Psoas muscle (tissue), 8 donors: ENCODE data around the gene ADAT2. TPM values are rescaled to one million over a fixed set of nuclear protein-coding genes. Genes with fewer than 3 reads are reported as not detected.

Experiments used
- ATAC-seq, 4 donors: fragments of 200-7000 bp; cut with Tn5 transposase; one replicate each; pipeline ENCODE4 v1.9.1; 2020; ENCODE audit warnings: moderate library complexity in 3 of 4, mild to moderate bottlenecking in 2 of 4
- DNase-seq, 2 donors: peaks; one replicate each; pipeline ENCODE4 v3.0.0-alpha.2; 2020
- H3K27ac ChIP-seq: fragments of 200-600 bp; one replicate; pipeline ENCODE4 v1.8.0; 2022
- H3K27me3 ChIP-seq, 3 donors: fragments of 200-600 bp in 1 of 3; one replicate each; pipeline versions ENCODE4 v1.6.1 to v1.8.0; 2013 to 2022; ENCODE audit warnings: low read length in 2 of 3, mild to moderate bottlenecking in 2 of 3, moderate library complexity in 1 of 3; ENCODE audit not compliant: insufficient read depth in 3 of 3
- H3K36me3 ChIP-seq, 2 donors: fragments of 200-600 bp in 1 of 2; one replicate each; pipeline versions ENCODE4 v1.6.1 to v1.8.0; 2013 to 2022; ENCODE audit warnings: low read depth in 1 of 2, mild to moderate bottlenecking in 1 of 2, moderate library complexity in 1 of 2; ENCODE audit not compliant: insufficient read depth in 1 of 2
- H3K4me1 ChIP-seq: fragments of 200-600 bp; one replicate; pipeline ENCODE4 v1.8.0; 2022
- H3K4me3 ChIP-seq: fragments of 200-600 bp; one replicate; pipeline ENCODE4 v1.8.0; 2022; ENCODE audit warnings: mild to moderate bottlenecking
- H3K9me3 ChIP-seq: fragments of 200-600 bp; one replicate; pipeline ENCODE4 v1.8.0; 2022
- CTCF ChIP-seq: fragments of 200-600 bp; IDR thresholded peaks from one replicate; pipeline ENCODE4 v1.8.0; 2022; ENCODE audit warnings: antibody characterized with exemption
- WGBS, 3 donors: extraction: QIAGEN DNeasy Blood & Tissue Kit; methylation state at CpG; one replicate each; pipeline versions ENCODE4 v1.1.6 to v1.1.7; 2013; 5-methylcytosine and 5-hydroxymethylcytosine counted together
- intact Hi-C, 2 donors: fragments of 100-400 bp; cut with DNase I; formaldehyde crosslinking; loops; one replicate each; pipeline versions ENCODE4 v1.11.0 to v1.14.2; 2022
- polyA plus RNA-seq, 3 donors: library from polyadenylated mRNA; stranded (reverse); fragments of 200-250 nt; gene quantifications; one replicate each; pipeline ENCODE4 v1.2.3, GENCODE V29; 2013
- total RNA-seq, 4 donors: library from RNA; stranded (reverse); fragmentation: NEBNext Ultra II Directional in 2 of 4; extraction: Animal tissue kit (Norgen Biotek cat#: 25700) in 2 of 4; gene quantifications; one replicate each; pipeline versions ENCODE4 v1.2.1 to v1.2.4, GENCODE V29; 2021 to 2023
- donor health status: healthy with polysubstance abuse.
- donor health status: DM: no; HTN: no; CAD: no; lungs with moderate emphysema.
- donor health status: Bipolar disorder and iron deficiency.
- donor health status: healthy.
- donor health status: DM: yes; HTN: yes; CAD: no.
- donor health status: DM: no; HTN: no; CAD: no.
- donor health status: DM: no; HTN: no; CAD: no.
- donor health status: DM: yes; HTN: yes; CAD: no.

The ADAT2 gene
- total and polyA plus RNA-seq, 7 donors = 0.55 to 2.6 (median 1.6) TPM

DNA sequence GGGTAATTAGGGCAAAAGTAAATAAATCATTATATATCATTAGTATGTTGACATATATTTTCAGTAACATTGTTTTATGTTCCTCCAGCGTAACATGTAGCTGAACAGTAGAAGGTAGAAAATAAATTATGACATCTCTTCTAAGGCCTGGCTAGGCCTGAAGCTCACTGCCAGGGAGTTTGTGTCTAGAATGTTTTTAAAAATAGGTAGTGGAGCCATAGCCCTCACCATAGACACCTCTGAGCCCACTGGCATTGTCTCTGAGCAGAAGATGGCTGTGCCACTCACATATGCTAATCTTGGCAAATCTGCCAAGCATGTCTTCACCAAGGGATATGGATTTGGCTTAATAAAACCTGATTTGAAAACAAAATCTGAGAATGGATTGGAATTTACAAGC lies 39.7 kb upstream of the ADAT2 start:
- TF ChIP-seq CTCF = no peak
- Histone ChIP-seq H3K4me3 (no peak overlapping the region), H3K4me1 (no peaks in the 10 kb centered on the region), H3K27ac (no peak overlapping the region), H3K9me3 (no peaks in the 10 kb centered on the region), H3K36me3 (peaks cover 4 to 26% of the 10 kb centered on the region in 2 donors), H3K27me3 (no peaks in the 10 kb centered on the region)
- 96 to 99% (median 97%) methylated on average over 1 of the region's 1 CpG for WGBS, 3 donors
- intact Hi-C loops = no loop called here
- DNase-seq (no peak), ATAC-seq (no peak)

DNA sequence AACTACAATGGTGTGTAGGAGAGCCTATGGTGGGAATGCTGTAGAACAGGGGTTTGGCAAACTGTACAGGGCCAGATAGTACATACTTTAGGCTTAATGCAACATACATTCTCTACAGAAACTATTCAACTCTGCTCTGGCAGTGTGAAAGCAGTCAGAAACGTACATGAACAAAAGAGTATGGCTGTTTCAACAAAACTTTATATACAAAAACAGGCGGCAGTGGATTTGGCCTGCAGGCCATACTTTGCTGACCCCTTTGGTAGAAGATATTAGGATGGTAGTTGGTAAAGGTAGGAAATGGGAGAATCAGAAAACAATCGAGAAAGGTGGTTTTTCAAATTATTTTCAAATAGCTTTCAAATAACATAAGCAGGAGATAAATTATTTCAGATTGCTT lies 36.3 kb upstream of the ADAT2 start:
- Histone ChIP-seq H3K4me1 (no peaks in the 10 kb centered on the region), H3K4me3 (no peak overlapping the region), H3K27me3 (no peaks in the 10 kb centered on the region), H3K9me3 (no peaks in the 10 kb centered on the region), H3K27ac (no peak overlapping the region), H3K36me3 (peaks cover 0 to 15% of the 10 kb centered on the region in 2 donors)
- ATAC-seq (no peak), DNase-seq (no peak)
- 91 to 93% (median 92%) methylated on average over 3 of the region's 3 CpGs for WGBS, 3 donors
- intact Hi-C loops = no loop called here
- no peak for TF ChIP-seq CTCF

DNA sequence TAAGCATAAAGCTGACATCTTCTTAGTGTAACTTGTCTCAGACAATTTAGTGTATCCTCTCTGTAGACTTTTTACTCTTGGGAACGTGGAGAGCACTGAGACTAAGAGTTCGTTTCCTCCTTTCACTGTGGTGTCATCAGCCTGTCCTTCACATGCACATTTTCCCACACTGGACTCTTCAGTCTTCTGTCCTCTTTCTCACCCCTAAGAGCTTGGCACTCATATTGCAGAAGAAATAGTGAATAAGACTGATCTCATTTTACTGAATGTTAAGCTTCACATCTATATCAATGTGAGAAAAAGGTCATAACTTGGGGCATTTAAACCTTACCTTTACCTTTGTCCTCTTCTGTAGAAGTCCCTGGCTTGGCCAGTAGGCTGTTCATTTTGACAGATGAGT lies 35.5 kb upstream of the ADAT2 start:
- 79 to 88% (median 85%) methylated on average over 2 of the region's 2 CpGs for WGBS, 3 donors
- H3K27ac ChIP-seq = no peak overlapping the region
- peaks cover 0 to 15% of the 10 kb centered on the region in 2 donors for H3K36me3 ChIP-seq
- no peak overlapping the region for H3K4me3 ChIP-seq
- no peaks in the 10 kb centered on the region for H3K4me1 ChIP-seq
- TF ChIP-seq CTCF = no peak
- H3K27me3 ChIP-seq = no peaks in the 10 kb centered on the region
- ATAC-seq = no peak
- H3K9me3 ChIP-seq = no peaks in the 10 kb centered on the region
- DNase-seq = no peak
- intact Hi-C loops = no loop called here

- ATAC-seq (no peak), DNase-seq (no peak)
- Histone ChIP-seq H3K4me3 (no peak overlapping the region), H3K4me1 (no peaks in the 10 kb centered on the region), H3K27ac (no peak overlapping the region), H3K9me3 (no peaks in the 10 kb centered on the region), H3K36me3 (peaks cover 3 to 46% of the 10 kb centered on the region in 2 donors), H3K27me3 (no peaks in the 10 kb centered on the region)
- intact Hi-C loops = no loop called here
- TF ChIP-seq CTCF = no peak
- 76 to 97% (median 97%) methylated on average over 2 of the region's 2 CpGs for WGBS, 3 donors
These were observed 32.1 kb upstream of the ADAT2 start for GRCh38 chr6:143482593-143482992.

DNA sequence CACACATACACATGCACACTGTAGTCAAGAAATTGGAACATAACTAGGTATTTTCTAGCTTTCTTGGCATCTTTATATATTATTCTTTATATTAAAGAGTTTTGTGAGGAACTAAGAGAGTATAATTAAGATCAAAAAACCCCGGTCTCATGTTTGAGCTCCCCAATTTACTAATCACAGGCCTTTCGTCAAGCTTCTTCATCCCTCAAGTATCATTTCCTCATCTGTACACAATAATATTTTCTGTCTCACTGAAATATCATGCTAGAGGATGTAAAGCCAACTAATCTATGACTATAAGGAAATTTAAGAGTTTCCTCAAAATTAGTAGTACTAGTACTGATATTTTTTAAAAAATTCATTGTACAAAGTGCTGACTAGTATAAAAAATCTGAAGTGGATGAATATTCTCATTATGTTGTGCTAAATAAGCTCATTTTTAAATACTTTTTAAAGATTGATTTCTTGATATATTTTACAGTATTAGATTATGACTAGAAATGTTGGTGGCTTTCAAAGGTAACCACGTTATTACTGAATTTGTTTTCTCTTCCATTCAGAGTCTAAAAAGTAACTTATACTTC lies 28.1 kb upstream of the ADAT2 start:
- H3K36me3 ChIP-seq = peaks cover 3 to 71% of the 10 kb centered on the region in 2 donors
- 97 to 98% (median 97%) methylated on average over 3 of the region's 3 CpGs for WGBS, 3 donors
- no peaks in the 10 kb centered on the region for H3K9me3 ChIP-seq
- DNase-seq (no peak), ATAC-seq (no peak)
- no peak for TF ChIP-seq CTCF
- intact Hi-C loops = no loop called here
- H3K4me3 ChIP-seq = no peak overlapping the region
- no peaks in the 10 kb centered on the region for H3K27me3 ChIP-seq
- H3K27ac ChIP-seq = no peak overlapping the region
- H3K4me1 ChIP-seq = no peaks in the 10 kb centered on the region
